GM20000 (cell line): ENCODE data around the gene SERPINB6.

ENCODE experiments used
- DNase-seq: peaks from one replicate; pipeline ENCODE4 v3.0.0; 2012; ENCODE audit warnings: low spot score
- CTCF ChIP-seq: IDR thresholded peaks from 2 replicates; pipeline ENCODE4 v1.5.1; 2012; ENCODE audit warnings: mild to moderate bottlenecking, control low read depth; ENCODE audit errors: extremely low read depth, missing control alignments

The SERPINB6 gene

GRCh38 chr6:2962636-2963035, 8.7 kb downstream of the SERPINB6 start:
- TF ChIP-seq CTCF, result no peak
- no peak for DNase-seq

DNA sequence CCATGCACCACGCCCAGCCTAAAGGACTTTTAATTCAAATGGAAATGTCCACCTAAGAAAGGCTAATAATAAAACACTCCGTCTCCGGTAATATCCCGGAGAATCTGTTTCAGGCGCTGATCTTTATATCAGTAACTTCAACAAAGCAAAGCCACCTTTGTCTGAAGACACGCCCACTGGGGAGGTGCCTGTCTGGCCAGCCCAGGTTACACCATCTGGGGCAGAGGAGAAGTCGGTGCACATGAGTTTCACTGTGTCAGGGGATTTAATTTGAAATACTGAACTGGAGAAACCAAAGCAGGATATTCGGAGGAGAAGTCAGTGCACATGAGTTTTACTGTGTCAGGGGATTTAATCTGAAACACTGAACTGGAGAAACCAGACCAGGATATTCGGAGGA, 9.4 kb downstream of the SERPINB6 start:
- TF ChIP-seq CTCF, result no peak
- no peak for DNase-seq

DNA sequence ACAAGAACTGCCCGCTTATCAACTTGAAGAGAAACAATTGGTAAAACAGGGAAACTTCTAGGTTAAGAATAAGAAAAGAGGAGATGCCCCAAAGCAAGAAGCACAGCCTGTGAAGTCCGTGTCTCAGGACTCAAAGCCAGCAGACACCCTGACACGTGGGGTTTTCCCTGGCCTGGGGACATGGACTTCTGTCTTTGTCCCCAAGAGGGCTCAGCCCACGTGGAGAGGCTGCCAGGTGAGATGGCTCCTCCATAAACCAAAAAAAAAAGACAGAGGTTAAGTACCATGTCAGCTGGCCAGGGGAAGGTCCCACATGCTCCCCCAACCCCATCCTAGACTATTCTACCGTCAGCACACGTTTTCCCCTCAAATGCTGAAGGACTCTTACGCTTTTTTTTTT, 9.9 kb downstream of the SERPINB6 start:
- no peak for TF ChIP-seq CTCF
- no peak for DNase-seq

DNA sequence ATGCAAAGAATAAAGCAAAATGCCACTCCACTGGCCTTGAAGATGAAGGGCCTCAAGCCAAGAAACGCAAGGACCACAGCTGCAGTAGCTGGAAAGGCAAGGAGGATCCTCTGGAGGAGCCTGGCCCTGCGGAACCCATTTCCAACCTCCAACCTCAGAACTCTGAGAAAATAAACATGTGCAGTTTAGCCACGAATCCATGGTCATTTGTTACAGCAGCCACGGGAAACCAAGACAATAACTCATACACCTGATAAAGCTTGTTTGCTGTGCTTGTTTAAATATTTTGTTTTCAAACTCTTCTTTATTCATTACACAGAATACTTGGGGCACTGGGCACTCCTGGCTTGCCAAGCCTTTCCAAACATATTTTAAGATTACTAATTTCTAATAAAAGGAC, 10.4 kb downstream of the SERPINB6 start:
- TF ChIP-seq CTCF, result no peak
- DNase-seq, result no peak

DNA sequence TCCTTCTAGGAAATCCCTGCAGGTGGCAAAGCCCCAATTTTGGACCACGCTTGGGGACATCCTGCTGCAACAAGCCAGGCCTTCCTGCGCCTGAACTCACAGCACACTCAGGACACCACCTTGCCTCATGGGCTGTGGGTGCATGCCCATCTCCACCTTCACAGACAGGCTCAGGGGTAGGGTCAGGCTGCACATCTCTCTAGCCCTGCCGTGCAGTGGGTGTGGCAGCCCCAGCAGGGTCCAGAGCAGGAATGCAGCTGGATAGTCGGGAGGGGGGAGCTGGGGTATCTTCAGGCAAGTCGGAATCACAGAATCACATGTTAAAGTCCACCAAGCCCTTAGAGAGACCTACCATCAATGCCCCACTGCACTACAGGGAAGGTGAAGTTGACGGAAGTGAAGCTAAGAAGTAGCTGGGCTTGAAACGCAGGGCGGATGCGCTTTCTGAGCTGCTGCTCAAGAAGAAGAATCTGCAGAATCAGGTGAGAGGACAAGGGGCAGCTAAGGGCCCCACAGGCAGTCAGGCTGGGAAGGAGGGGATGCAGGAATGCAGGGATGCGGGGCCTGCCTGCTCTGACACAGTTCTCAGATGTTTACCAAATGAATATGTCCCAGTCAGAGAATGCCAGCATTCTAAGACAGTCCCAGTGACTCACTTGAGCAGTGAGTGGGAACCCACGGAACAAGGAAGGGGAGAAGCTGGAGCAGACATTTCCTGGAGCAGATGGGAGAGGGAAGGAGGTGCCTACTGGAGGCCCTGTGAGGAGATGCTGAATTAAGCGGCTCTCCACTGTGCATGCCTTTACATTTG, 11.3 kb downstream of the SERPINB6 start:
- no peak for TF ChIP-seq CTCF
- no peak for DNase-seq

GRCh38 chr6:2958776-2959175, 12.6 kb downstream of the SERPINB6 start:
- TF ChIP-seq CTCF, result no peak
- no peak for DNase-seq

- TF ChIP-seq CTCF, result no peak
- DNase-seq, result no peak
Observed at GRCh38 chr6:2958331-2958711, 13.0 kb downstream of the SERPINB6 start.
